ENCODE results near the gene P2RY6. TPM values are rescaled to one million over a fixed set of nuclear protein-coding genes. Genes with fewer than 3 reads are reported as not detected.
A peak's percentile ranks its signal among the peaks of the same experiment; 100 is the strongest.

P2RY6 gene
- total and polyA plus RNA-seq, 2 of the 4 experiments (the other 2 are of a cell fraction): 0.44 TPM; not detected in 1

DNA sequence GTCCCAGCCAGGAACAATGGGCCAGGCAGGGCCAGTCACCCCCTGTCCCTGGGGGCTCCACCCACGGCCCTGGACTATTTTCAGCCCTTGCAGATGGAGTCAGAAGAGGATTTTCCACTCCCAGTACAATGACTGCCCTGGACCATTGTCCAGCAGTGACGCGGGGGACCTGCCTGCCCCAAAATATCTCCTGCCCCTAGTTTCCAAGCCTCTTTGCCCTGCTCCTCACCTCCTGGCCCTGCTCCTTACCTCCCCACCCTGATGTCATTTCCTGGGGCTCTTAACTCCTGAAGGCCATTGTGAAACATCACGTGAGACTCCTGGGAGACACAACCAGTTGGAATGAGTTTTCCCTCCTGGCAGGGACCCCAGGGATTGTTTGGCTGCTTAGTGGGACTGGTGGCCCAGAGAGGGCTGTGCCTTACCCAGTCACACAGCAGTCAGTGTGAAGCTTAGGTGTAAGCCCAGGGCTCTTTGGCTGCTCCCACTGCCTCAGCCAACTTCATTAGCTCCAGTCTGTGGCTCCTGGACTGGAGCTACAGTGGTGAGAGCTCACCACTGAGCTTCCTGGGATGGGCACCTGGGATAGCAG, 31.9 kb upstream of the P2RY6 start:
- H3K18ac ChIP-seq (ENCODE audit: low read depth, low read length): no peak overlapping the region
- ATAC-seq (ENCODE audit: low read depth): no peak

More for the DNA sequence above, 31.9 kb upstream of the P2RY6 start:
- ChIA-PET POLR2A (ENCODE audit: unreplicated experiment) (no interaction called here), CTCF (interaction anchor here (0.9 kb wide), 1 partner anchor 54 kb away, joined by 3 read pairs; no protein-coding TSS in a partner anchor)
- dilution Hi-C loops (cut with HindIII; ENCODE audit: low sequenced_read_pairs, unreplicated experiment) (no loop called here), in situ Hi-C loops (cut with MboI; ENCODE audit: low sequenced_read_pairs) (loop anchor here (5.0 kb wide), 1 partner anchor 413 kb away; no protein-coding TSS in a partner anchor), intact Hi-C loops (cut with micrococcal nuclease) (loop anchor here (1.0 kb wide), 1 partner anchor 409 kb away; no protein-coding TSS in a partner anchor)
- H3K27me3 ChIP-seq (ENCODE audit: control insufficient read depth, insufficient read depth, low read length): no peaks in the 10 kb centered on the region
- no peak overlapping the region for H3K4me2 ChIP-seq (ENCODE audit: low read depth, low read length)
- H3K9me1 ChIP-seq (ENCODE audit: insufficient read depth, low read length): peaks cover 14% of the 10 kb centered on the region
- H2BK120ac ChIP-seq (ENCODE audit: low read depth, low read length): peak overlapping the region; percentile 57; the same call in 1 of the 2 replicates
- no peak overlapping the region for H3K56ac ChIP-seq (ENCODE audit: extremely low read depth, insufficient read depth, low read length)
- no peak overlapping the region for H2BK15ac ChIP-seq (ENCODE audit: low read depth, low read length)
- H3K9ac ChIP-seq (ENCODE audit: low read depth, low read length): no peak overlapping the region
- peaks cover 14% of the 10 kb centered on the region for H3K4me1 ChIP-seq (ENCODE audit: control insufficient read depth, insufficient read depth, low read length)
- peak overlapping the region; percentile 19 for H2BK5ac ChIP-seq (ENCODE audit: low read depth, low read length, poor library complexity, severe bottlenecking)
- H4K20me1 ChIP-seq (ENCODE audit: insufficient read depth, low read length): no peaks in the 10 kb centered on the region
- peak overlapping the region; percentile 69 for H3K4ac ChIP-seq (ENCODE audit: low read depth, low read length)
- WGBS, 2 experiments (ENCODE audit: extremely low coverage in 2 of 2, insufficient read length in 1 of 2): 79% methylated on average over 3 of the region's 4 CpGs; no CpG with 5 or more reads in 1 of the 2 experiments
- no peaks in the 10 kb centered on the region for H3K36me3 ChIP-seq (ENCODE audit: control insufficient read depth, insufficient read depth, low read length)
- DNase-seq: peak; percentile 72
- H3K14ac ChIP-seq (replicated peaks; ENCODE audit: low read depth, low read length): no peak overlapping the region; the same call in 1 of the 2 replicates
- TF ChIP-seq RAD21 (IDR thresholded peaks at IDR 0.05; ENCODE audit: low read length): no peak
- peak; percentile 68 for TF ChIP-seq CEBPB (IDR thresholded peaks at IDR 0.05; ENCODE audit: low read depth, low read length)
- no peak for TF ChIP-seq MXI1 (IDR thresholded peaks at IDR 0.05; ENCODE audit: borderline replicate concordance, low read depth, low read length)
- TF ChIP-seq BHLHE40 (IDR thresholded peaks at IDR 0.05; ENCODE audit: low read depth, low read length): peak; percentile 93
- TF ChIP-seq MAZ (IDR thresholded peaks at IDR 0.05; ENCODE audit: borderline replicate concordance, low read depth, low read length): no peak
- peak overlapping the region; percentile 53 for H2AK5ac ChIP-seq (ENCODE audit: low read depth, low read length)
- no peaks in the 10 kb centered on the region for H3K9me3 ChIP-seq (ENCODE audit: control insufficient read depth, insufficient read depth, low read length)
- H4K5ac ChIP-seq (ENCODE audit: low read depth, low read length): peak overlapping the region; percentile 55; the same call in 1 of the 2 replicates
- no peaks in the 10 kb centered on the region for H3K79me1 ChIP-seq (ENCODE audit: low read depth in 1 of 2, low read length in 2 of 2)
- H4K8ac ChIP-seq (ENCODE audit: low read depth in 2 of 2, low read length in 2 of 2): peak overlapping the region; percentile 51 to 65; a peak in 1 of 4 replicates
- BruUV-seq (replicated peaks): no TSS peak
- H2BK20ac ChIP-seq (ENCODE audit: low read depth, low read length): no peak overlapping the region
- H2AFZ ChIP-seq (replicated peaks; ENCODE audit: low read length, poor library complexity): peak overlapping the region; percentile 78
- no peak overlapping the region for H3K23ac ChIP-seq (ENCODE audit: low read depth, low read length)
- peak overlapping the region; percentile 20 for H4K91ac ChIP-seq (ENCODE audit: insufficient read depth, low read depth, low read length)
- no peak overlapping the region for H3K4me3 ChIP-seq (ENCODE audit: insufficient read depth, low read depth, low read length)
- no peak overlapping the region for H3K27ac ChIP-seq (ENCODE audit: insufficient read depth, low read length)
- H2AK9ac ChIP-seq (replicated peaks; ENCODE audit: low read depth, low read length, poor library complexity): peak overlapping the region; percentile 7

All from IMR-90 (cell line).